Progenitor cell of endocrine pancreas (in vitro differentiated cells): ENCODE data around the gene C1orf185. TPM values are rescaled to one million over a fixed set of nuclear protein-coding genes. Genes with fewer than 3 reads are reported as not detected.

Experiments used
- DNase-seq: peaks from one replicate; pipeline ENCODE4 v3.0.0; 2021; ENCODE audit warnings: low spot score; ENCODE audit not compliant: unreplicated experiment
- H3K27ac Mint-ChIP-seq: 2 replicates; pipeline ENCODE4 v1.8.0; 2021; ENCODE audit warnings: mild to moderate bottlenecking, moderate library complexity, mixed read lengths
- H3K27me3 Mint-ChIP-seq: 2 replicates; pipeline ENCODE4 v1.8.0; 2021; ENCODE audit warnings: mixed read lengths
- H3K36me3 Mint-ChIP-seq: 2 replicates; pipeline ENCODE4 v1.8.0; 2022; ENCODE audit warnings: mixed read lengths; ENCODE audit not compliant: insufficient read depth
- H3K4me1 Mint-ChIP-seq: 2 replicates; pipeline ENCODE4 v1.8.0; 2021; ENCODE audit warnings: low read depth, mixed read lengths
- H3K4me3 Mint-ChIP-seq: 2 replicates; pipeline ENCODE4 v1.8.0; 2021; ENCODE audit warnings: low read depth, mild to moderate bottlenecking, moderate library complexity, mixed read lengths
- H3K9me3 Mint-ChIP-seq: 2 replicates; pipeline ENCODE4 v1.8.0; 2021; ENCODE audit warnings: low read depth, mixed read lengths
- microRNA-seq: library from miRNA; unstranded; fragments of <30 nt; microRNA quantifications from one replicate; pipeline ENCODE4 v1.1.0, GENCODE V29; 2020; ENCODE audit warnings: borderline number of aligned reads; ENCODE audit not compliant: unreplicated experiment
- total RNA-seq: library from RNA; stranded (reverse); gene quantifications from 2 replicates; pipeline ENCODE4 v1.2.1, GENCODE V29; 2021
- TF ChIP-seq, protein P1 (sequence below): fragments of 200-600 bp; sonication (generic); IDR thresholded peaks from one replicate; pipeline ENCODE4 v1.5.0; 2021; ENCODE audit warnings: antibody characterized with exemption, mild to moderate bottlenecking; ENCODE audit not compliant: unreplicated experiment

The C1orf185 gene
- total RNA-seq, 1 donor from 2014 or later: not detected

DNA sequence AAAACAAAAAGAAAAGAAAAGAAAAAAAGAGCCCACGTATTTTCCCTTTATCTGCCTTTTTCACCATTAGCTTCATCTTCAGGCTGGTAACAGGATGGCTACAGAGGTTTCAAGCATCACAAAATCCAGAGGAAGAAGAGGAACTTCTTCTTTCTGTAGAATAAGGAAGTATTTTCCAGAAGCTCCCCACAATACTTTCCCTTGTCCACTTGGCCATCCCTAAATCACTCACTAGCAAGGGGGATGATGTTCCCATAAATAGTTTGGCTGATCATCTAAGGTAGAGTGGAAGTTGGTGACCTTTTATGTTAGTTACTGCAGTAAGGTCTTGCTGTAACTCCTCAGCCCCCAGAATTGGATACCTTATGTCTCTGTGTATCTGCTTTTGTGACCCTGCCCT lies 88.9 kb downstream of the C1orf185 start:
- no peak for DNase-seq
- TF ChIP-seq, protein P1, sequence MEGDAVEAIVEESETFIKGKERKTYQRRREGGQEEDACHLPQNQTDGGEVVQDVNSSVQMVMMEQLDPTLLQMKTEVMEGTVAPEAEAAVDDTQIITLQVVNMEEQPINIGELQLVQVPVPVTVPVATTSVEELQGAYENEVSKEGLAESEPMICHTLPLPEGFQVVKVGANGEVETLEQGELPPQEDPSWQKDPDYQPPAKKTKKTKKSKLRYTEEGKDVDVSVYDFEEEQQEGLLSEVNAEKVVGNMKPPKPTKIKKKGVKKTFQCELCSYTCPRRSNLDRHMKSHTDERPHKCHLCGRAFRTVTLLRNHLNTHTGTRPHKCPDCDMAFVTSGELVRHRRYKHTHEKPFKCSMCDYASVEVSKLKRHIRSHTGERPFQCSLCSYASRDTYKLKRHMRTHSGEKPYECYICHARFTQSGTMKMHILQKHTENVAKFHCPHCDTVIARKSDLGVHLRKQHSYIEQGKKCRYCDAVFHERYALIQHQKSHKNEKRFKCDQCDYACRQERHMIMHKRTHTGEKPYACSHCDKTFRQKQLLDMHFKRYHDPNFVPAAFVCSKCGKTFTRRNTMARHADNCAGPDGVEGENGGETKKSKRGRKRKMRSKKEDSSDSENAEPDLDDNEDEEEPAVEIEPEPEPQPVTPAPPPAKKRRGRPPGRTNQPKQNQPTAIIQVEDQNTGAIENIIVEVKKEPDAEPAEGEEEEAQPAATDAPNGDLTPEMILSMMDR: no peak
- H3K4me1 Mint-ChIP-seq: no peaks in the 10 kb centered on the region
- no peaks in the 10 kb centered on the region for H3K27me3 Mint-ChIP-seq
- no peaks in the 10 kb centered on the region for H3K9me3 Mint-ChIP-seq
- H3K36me3 Mint-ChIP-seq: no peaks in the 10 kb centered on the region
- no peak overlapping the region for H3K4me3 Mint-ChIP-seq
- no peak overlapping the region for H3K27ac Mint-ChIP-seq

DNA sequence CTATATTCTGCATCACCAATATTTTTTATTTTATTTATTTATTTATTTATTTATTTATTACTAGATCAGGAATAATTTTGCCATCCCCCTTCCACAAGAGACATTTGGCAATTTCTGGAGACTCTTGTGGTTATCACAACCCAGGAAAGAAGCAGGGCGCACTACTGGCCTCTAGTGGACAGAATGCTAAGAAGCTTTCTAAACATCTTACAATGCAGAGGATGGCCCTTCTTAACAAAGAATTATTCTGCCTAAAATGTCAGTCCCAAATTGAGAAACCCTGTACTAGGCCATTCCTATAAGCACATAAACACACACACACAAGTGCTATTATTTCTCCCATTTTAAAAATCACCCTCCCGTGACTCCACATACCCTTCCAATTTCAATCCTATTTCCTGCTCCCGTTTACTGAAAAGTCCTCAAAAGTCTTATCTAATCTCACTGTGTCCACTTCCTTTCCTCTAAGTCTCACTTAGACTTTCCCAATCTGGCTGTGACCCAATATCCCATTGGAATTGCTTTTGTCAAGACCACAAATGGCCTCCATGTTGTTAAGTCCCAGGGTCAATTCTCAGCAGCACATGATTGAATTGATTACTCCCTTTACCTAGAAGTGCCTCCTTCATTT lies 90.3 kb downstream of the C1orf185 start:
- DNase-seq: peak; percentile 38
- TF ChIP-seq, protein P1: peak; percentile 92
- Mint-ChIP-seq H3K4me3 (no peak overlapping the region), H3K9me3 (no peaks in the 10 kb centered on the region), H3K27me3 (no peaks in the 10 kb centered on the region), H3K4me1 (no peaks in the 10 kb centered on the region), H3K36me3 (no peaks in the 10 kb centered on the region), H3K27ac (no peak overlapping the region)

DNA sequence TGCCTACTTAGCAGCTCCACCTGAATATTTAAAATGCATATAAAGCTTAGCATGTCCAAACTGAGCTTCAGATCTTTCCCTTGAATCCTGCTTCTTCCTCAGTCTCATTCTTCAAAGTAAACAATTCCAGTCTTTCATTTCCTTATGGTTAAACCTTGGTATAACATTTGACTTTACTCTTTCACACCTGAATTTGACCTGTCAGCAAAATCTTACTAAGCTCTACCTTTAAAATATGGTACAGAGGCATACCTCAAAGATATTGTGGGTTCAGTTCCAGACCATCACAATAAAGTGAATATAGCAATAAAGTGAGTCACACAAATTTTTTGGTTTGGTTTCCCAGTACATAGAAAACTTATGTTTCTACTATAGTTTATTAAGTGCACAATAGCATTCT lies 91.5 kb downstream of the C1orf185 start:
- DNase-seq: no peak
- Mint-ChIP-seq H3K36me3 (no peaks in the 10 kb centered on the region), H3K27me3 (no peaks in the 10 kb centered on the region), H3K4me3 (no peak overlapping the region), H3K9me3 (no peaks in the 10 kb centered on the region), H3K4me1 (no peaks in the 10 kb centered on the region), H3K27ac (no peak overlapping the region)
- TF ChIP-seq, protein P1: no peak

Small RNA genes within 50 kb of the gene (microRNA-seq; reads per million reads assigned to microRNA genes)
- gene MIR4421 (not detected), gene MIR6500 (not detected)

Other genes starting within 250 kb of the C1orf185 start
- gene FAF1, start 142.0 kb upstream of the C1orf185 start, total RNA-seq: 49.0 and 55.4 TPM in 2 replicates
- gene CDKN2C, start 132.0 kb upstream of the C1orf185 start, total RNA-seq: 0.26 and 0.33 TPM in 2 replicates
- gene RNF11, start 134.0 kb downstream of the C1orf185 start, total RNA-seq: 67.5 and 74.5 TPM in 2 replicates
- gene TTC39A, start 228.3 kb downstream of the C1orf185 start, total RNA-seq: 22.4 and 26.0 TPM in 2 replicates